Stimulated activated CD4-positive, alpha-beta T cell treated with anti-CD3 and anti-CD28 coated beads, Interleukin-12 subunit alpha, Interleukin-12 subunit beta, amount 100 ng/mL, for 48 hours (primary cell): ENCODE measurements around the gene FAM120B.

Experiments used
- DNase-seq, 3 donors: peaks; one replicate each; pipeline ENCODE4 v3.0.0-alpha.2; 2020; ENCODE audit warnings: low read depth in 2 of 3, low spot score in 1 of 3

Gene FAM120B

GRCh38 chr6:170272341-170273065, 34.1 kb upstream of the FAM120B start:
- no peak for DNase-seq

- no peak for DNase-seq
These were observed 33.4 kb upstream of the FAM120B start for GRCh38 chr6:170273191-170273590.

GRCh38 chr6:170273681-170274080, 32.9 kb upstream of the FAM120B start:
- DNase-seq = no peak

GRCh38 chr6:170274713-170275560, 31.6 kb upstream of the FAM120B start:
- no peak for DNase-seq

GRCh38 chr6:170276369-170277057, 30.0 kb upstream of the FAM120B start:
- DNase-seq = no peak

GRCh38 chr6:170277893-170278742, 28.4 kb upstream of the FAM120B start:
- DNase-seq = no peak

- DNase-seq = no peak
These were observed 27.8 kb upstream of the FAM120B start for GRCh38 chr6:170278743-170279094.

- DNase-seq = no peak
These were observed 27.1 kb upstream of the FAM120B start for GRCh38 chr6:170279426-170279825.

GRCh38 chr6:170279977-170280688, 26.4 kb upstream of the FAM120B start:
- DNase-seq = no peak

- no peak for DNase-seq
These were observed 25.9 kb upstream of the FAM120B start for GRCh38 chr6:170280689-170281045.

GRCh38 chr6:170281331-170282292, 24.9 kb upstream of the FAM120B start:
- no peak for DNase-seq

GRCh38 chr6:170282512-170283158, 23.9 kb upstream of the FAM120B start:
- DNase-seq = no peak

GRCh38 chr6:170283212-170284081, 23.1 kb upstream of the FAM120B start:
- no peak for DNase-seq

- no peak for DNase-seq
These were observed 22.3 kb upstream of the FAM120B start for GRCh38 chr6:170284126-170284773.

GRCh38 chr6:170284866-170285469, 21.6 kb upstream of the FAM120B start:
- no peak for DNase-seq

- DNase-seq = no peak
These were observed 21.1 kb upstream of the FAM120B start for GRCh38 chr6:170285482-170285881.
